Embryonic facial prominence (tissue), 1 donor: ENCODE measurements around the gene CAMK2A.

ENCODE experiments used
- DNase-seq: peaks from one replicate; pipeline ENCODE4 v3.0.0-alpha.2; 2016; ENCODE audit errors: extremely low spot score

Gene CAMK2A

DNA sequence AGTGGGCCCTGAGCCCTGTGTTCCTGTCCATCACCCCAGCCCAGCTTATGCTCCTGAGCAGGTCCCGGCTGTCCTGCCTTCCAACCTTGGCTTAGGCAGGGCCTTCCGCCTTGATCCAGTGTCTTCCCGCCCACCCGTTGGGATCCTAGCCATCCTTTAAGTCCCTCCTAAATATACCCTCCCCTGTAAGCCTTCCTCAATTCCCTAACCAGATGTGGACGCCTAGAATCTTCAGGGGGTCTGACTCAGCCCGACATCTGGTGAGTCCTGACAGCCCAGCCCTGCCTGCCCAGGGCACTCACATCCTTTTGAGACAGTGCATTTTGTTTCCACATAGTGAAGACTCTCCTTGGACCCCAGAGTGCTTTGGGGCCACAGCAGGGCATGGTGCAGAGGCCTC is 76.0 kb downstream of the CAMK2A start:
- no peak for DNase-seq

DNA sequence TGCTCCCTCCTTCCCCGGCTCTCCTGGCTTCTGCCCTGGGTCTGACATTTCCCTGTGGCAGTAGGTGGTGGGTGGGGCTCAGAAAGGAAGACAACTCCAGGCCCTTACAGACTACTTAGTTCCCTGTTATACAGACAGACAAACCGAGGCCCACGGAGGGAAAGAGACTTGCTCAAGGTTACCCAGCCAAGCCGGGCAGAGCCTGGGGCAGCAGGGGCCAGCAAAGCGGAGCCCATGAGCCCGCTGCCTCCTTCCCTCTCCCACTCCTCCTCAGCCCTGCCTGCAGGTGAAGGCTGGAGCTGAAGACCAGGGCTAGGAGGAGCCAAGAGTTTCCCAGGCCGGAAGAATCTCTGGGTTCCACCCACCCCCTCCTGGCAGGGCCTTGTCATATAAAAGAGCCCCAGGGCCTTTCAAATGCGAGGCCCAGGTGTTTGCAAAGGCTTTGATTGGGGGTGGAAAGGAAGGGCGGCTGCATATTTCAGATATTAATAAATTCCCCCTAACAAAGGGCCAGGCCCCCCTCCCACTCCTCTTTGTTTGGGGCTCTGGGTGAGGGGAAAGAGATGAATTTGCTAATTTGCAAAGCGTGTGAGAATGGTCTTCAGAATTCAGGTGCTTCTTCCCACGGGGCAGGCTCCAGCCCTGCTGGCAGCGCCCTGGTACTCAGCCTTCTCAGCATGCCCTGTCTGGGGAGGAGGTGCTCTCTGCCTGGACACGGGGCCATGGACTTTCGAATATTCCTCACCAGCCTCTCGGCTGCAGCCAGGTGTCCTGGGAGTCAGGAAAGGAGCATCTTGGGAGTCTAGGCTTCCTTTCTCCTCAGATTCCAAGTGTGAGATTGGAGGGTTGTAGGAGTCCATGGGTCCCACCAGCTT is 78.2 kb downstream of the CAMK2A start:
- DNase-seq = no peak

DNA sequence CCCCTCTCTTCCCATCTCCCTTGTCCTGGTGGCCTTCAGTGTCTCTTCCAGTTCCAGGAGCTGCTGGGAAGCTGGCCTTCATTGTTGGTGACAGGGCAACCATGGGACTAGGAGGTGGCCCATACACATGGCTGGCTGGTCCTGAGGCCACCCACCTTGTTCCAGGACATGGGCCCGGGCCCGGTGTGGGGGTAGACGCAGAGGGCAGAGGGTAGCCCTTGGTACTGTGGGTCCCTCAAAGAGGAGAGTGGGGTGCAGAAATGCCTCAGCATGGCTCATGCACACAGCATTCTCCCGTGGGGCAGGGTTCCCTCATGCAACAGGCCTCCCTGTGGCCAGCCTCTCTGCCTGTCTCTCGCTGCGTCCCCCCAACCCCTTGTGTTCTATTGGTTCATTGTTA is 78.9 kb downstream of the CAMK2A start:
- DNase-seq = no peak

DNA sequence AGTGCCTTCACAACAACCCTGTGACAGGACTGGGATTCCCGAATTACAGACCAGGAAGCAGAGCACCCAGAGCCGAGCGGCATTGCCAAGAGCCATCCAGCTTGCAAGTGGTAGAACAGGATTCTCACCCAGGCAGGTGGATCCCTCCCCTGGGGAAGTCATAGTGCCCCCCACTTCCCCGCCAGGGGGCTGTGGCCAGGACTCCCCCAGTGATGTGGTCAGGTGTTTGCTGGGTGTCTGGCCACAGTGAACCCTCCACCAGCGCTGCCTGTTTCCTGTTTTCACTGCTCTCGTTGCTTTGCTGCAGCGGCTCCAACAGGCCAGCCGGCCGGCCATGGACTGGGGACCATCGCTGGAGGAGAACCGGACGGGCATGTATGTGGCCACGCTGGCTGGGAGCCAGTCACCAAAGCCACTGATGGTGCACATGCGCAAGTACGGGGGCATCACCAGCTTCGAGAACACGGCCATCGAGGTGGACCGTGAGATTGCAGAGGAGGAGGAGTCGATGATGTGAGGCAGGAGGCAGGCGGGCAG is 80.4 kb downstream of the CAMK2A start:
- DNase-seq = no peak

DNA sequence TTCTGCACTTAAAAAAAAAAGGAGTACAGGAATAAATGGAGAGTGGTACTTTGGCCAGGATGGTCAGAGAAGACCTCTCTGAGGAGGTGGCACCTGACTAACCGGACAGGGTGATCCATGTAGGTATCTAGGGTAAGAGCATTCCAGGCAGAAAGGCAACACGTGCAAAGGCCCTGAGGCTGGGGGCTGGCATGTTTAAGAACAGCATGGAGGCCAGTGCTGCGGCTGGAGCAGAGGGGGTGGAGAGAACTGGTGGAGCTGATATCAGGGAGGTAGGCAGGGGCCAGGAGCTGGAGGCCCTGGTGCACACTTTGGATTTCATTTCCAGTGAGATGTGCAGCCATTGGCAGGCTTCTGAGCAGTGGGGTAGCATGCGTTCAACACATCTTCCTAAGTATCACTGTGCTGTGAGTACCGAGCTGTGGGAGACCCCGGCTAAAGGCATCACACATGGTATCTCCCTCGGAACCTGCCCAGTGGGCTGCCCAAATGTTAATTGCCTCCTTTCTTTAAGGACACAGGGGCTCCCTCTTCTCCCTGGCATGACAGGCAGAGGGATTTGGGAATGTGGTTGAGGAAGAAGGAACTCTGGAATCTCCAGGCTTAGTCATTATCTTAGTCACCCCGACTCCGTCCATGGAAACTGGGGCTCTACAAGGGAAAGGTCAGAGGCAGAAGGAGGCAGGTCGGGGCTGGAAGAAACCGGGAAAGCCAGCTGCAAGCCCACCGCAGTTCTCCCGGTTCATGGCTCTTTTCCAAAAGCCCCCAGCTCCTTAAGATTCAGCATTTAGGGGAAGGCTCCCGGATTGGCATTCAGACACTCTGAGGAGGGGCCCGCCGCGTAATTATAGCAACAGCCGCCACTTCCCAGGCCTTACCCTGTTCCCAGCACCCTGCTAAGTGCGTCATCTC is 81.1 kb downstream of the CAMK2A start:
- DNase-seq = no peak

DNA sequence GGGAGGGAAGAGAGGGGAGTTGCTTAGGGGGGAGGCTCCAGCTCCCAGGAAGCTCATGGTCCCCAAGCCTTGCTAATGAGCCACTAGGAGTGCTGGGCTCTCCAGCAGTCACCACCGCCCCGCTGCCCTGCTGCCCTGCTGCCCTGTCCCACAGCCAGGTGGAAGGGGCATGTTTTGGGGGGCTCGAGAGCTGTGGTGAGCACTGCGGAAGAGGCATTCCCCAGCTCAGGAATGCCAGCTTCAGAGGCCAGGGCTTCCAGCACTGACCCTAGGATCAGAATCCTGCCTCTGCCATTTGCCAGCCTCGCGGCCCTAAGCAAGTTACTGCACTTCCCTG is 82.8 kb downstream of the CAMK2A start:
- DNase-seq = no peak

DNA sequence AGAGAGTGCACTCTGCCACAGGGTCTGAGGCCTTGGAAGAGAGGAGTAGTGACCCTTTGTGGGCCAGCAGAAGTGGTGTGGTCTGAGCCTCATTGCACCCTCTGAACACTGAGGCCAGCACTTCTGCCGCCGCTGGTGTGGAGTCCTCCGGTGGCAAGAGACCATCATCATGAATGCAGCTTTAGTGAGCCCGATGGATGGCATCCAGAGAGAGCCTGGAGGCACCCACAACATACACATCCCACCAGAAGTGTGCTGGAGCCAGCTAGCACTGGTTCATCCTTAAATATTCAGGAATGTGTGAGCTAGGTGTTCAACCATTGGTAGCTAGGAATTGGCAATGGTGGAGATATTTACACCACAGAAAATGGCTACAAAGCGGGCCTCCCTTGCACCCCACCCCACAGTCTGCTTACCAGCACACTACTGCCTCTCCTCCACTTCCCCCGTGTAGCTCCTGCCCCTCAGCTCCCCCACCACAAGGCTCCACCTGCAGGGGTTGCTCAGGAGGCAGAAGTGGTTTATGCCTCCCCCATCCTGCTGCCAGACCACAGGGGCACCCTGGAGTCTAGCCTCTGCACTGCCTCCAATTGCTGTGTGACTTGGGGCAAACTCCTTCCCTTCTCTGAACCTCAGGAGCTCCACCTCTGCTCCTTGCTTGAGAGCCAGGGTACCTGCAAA is 83.3 kb downstream of the CAMK2A start:
- DNase-seq = no peak

DNA sequence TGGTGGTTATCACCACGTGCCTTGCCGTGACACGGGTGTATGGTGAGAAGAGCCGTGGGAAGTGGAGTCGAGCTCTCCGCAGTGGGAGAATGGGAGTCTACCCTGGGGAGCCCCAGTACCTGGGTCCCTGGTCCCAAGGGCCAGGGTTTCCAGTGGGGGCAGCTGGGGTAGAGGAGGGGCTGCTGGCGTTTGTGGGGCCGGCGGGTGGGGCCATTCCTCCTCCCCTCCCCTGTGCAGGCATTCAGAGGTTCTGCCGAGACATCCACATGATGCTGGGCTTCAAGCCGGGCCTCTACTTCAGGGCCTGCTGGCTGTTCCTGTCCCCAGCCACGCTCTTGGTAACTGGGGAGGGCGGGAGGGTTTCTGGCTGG is 85.0 kb downstream of the CAMK2A start:
- DNase-seq = no peak

DNA sequence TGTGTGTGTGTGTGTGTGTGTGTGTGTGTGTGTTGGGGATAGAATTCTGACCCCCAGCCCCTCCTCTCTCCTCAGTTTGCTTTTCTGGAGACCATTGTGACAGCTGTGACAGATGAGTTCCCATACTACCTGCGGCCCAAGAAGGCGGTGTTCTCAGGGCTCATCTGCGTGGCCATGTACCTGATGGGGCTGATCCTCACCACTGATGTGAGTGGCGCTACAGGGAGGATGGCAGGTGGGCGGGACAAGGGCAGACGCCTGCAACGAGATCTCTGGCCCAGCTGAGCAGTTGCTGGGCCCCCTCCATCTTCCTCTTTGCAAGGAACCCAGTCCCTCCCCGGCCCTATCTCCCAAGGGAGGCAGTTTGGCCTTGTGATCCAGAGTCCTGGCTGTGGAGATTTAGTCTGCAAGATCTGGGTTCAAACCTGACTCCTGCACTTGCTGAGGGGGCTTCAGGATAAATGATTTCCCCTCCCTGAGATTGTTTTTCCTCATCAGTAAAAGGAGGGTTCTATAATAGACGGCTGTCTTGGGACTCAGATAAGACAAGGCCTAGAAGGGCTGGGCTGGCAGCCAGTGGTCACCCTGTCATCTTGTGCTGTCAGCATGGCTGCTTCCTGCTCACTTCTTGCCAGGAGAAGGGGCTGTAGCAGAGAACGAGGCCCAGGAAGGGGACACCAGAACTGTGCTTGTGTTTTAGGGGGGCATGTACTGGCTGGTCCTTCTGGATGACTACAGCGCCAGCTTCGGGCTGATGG is 85.6 kb downstream of the CAMK2A start:
- DNase-seq = no peak

DNA sequence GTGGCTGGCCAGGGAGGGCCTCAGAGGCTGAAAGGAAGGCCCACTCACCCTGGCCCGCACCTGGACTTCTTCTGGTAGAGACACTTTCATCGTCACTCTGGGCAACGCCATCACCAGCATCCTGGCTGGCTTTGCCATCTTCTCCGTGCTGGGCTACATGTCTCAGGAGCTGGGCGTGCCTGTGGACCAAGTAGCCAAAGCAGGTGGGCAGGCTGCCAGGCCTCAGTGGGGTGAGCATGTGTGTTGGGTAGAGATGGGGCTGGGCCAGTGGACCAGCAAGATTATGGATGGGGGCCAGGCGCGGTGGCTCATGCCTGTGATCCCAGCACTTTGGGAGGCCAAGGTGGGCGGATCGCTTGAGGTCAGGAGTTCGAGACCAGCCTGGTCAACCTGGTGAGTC is 87.1 kb downstream of the CAMK2A start:
- no peak for DNase-seq

DNA sequence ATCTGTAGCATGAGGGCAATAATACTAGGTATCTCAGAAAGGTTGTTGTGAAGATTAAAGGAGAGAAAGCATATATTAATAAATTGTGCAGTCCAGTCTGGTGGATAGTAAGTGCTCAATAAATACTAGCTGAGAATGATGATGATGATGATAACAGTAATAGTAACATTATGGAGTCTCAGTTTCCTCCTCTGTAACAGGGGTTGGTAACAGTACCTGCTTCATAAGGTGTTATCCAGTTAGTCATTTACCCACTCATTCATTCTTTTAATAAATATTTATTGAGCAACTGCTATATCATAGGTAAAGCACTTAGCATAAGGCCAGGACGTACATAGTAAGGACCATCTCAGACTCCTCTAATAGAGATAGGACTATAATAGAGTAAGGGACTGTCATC is 92.1 kb downstream of the CAMK2A start:
- no peak for DNase-seq

DNA sequence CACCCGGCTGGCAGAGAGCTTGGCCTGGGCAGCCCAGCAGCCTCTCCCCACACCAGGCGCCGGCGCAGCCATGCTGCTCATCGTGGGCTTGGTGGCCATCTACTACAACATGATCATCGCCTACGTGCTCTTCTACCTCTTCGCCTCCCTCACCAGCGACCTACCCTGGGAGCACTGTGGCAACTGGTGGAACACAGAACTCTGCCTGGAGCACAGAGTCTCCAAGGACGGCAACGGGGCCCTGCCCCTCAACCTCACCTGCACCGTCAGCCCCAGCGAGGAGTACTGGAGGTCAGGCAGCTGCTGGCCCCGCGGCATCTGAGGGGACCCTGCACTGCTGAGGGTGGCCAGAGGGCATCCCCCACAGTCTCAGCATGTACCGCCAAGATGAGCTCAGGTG is 92.6 kb downstream of the CAMK2A start:
- DNase-seq = no peak

DNA sequence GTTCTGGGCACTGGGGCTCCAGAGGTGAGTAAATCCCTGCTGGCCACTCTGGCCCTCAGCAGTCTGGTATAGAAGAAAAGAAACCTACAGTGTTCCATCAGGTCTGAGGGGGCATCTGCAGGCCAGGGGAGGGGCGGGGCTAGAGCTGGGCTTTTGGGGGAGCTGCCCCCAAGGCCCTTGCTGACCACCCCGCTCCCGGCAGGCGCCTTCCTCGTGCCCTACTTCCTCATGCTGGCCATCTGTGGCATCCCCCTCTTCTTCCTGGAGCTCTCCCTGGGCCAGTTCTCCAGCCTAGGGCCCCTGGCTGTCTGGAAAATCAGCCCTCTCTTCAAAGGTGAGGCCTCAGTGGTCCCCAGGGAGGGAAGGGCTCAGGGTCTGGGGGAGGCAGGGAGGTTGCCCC is 93.1 kb downstream of the CAMK2A start:
- DNase-seq = no peak

DNA sequence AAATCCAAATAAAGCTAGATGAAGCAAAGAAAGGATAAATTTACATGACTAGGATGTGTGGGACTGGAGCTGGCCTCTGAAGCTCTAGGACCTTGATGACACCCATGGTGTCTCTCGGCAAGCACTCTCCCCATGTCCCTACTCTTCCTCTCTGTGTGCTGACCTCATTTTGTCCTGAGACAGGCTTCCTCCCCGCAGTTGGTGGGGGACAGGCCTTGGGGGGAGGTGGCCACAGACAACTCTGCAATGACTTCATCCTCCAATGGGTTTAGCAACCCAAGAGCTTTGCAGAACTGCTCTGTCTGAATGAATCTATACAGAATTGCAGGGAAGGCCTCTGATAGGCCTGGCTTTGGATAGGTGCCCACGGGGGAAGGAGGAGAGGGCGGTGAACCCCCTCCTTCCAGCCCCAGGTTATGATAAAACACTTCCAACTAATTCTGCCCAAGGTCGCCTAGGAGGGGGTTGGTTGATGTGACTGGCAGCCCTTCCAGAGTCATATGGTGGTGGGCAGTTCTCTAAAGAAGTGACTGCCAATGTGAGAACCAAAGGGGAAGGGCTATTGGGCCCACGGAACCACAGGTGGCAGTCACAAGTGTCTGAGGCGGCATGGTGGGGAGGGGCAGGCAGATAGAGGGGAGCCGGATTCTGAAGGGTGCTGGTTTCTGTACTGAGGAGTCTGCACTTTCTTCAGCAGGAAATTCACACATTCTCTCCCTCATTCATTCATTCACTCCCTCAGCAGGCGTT is 93.7 kb downstream of the CAMK2A start:
- DNase-seq = no peak

DNA sequence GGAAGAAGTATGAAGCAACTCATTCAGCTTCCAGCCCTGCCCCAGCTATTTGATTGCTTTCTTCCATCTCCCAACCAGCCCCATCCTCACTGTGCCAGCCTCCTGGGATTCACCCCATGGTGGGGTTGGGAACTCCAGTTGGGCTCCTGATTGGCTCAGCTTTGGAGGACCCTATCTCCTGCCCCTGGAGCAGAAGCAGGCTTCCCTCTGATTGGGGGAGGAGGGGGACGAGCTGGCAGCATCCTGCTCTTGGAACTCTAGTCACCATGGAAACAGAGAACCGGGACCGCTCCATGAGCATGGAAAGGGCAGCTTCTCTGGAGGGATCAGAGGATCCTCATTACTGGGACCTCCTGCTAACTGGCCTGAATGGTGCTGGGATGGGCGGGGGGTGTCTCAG is 97.1 kb downstream of the CAMK2A start:
- DNase-seq = no peak

DNA sequence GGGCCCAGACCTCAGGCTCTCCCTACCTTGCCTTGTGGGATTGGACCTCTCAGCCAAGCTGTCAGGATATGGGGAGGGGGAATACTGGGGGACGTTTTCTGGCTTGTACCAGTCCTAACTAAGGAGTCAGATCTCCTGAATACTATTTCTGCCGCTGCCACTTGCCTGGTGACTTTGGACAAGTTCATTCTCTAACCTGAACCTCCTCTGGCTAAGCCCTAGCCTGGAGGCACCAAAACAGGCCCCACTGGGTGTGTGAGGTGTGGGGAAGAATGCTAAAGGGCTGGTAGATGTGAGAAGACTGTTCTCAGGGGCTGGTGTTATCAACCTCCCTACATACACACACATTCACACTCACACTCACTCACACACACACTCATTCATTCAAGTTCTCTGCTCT is 98.6 kb downstream of the CAMK2A start:
- no peak for DNase-seq

DNA sequence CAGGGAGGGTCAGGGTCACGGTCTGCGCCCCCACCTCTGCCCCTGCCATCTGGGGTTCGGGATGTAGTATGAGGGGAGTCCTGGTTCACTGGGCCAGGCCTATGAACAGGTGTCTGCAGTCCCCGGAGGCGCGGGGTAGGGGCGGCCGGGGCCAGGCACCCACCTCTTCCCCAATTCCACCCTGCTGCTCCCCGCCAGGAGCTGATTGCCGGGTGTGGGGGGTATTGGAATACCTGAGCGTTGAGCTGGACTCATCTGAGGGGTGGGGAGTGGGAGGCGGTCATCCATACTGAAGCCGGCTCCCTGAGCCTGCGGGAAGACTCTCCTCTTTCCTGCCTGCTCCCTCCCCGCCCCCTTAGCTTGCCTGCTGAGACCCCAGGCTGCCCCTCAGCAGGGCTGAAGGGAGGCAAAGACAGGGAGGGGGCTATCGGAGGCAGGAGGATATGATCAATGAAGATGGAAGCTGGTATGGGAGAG is 99.0 kb downstream of the CAMK2A start:
- no peak for DNase-seq

DNA sequence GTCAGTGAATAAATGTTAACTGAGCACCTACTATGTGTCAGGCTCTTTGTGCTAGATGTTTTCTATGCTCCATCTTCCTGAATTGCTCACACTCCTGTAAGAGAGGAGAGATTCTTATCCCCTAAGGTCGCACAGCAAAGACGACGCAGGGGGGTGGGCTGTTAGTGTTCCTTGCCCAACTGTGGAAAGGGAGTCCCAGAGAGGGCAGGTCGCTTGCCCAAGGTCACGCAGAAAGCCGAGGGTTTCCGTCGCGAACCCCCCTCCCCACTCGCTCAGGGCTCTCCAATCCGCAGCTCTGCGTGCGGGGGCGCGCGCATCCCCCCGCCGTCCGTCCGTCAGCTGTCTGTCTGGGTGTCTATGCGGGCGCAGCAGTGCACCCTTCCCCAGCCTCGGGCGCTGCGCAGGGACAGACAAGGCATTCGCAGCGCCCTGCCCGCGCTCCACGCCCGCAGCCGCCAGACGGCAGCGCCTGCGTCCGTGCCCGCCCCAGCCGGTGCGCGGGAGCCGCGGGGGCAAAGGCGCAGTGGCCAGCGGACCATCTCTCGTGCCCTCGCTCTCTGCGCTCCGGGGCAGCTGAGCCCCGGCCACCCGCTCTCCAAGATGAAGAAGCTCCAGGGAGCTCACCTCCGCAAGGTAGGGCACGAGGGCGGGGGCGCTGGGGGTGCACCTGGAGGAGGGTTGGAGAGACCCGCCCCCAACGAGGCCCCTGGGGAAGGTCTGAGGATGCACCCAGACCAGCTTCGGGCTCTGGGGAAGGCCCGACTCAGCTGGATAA is 99.7 kb downstream of the CAMK2A start, which contains the start of gene SLC6A7:
Gene SLC6A7, plus strand, starts transcription at position 335 of the 775 bp plus-strand sequence. Its CDS starts 266 bp downstream, at position 601.
- no peak for DNase-seq

DNA sequence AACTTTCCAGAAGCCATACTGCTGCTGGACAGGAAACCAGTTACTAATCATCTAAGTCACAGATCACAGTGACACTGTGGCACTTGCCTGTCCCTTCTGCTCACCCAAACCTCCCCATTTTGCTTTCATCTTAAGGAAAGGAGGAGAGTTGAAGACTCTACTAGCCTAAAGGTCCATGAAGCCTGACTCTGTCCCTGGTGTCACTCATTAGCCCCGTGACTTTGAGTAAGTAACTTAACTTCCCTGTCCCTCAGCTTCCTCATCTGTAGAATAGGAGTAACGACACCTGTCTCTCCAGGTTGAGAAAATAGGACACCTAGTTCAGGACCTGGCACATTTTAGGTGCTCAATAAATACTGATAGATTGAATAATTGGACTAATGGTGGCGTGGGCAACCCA is 100.2 kb downstream of the CAMK2A start:
- DNase-seq = no peak
